Measurements from ENCODE around the gene RASGRP4. TPM values are rescaled to one million over a fixed set of nuclear protein-coding genes. Genes with fewer than 3 reads are reported as not detected.

RASGRP4 gene
- total RNA-seq, 1 experiment from 2014 or later: not detected

GRCh38 chr19:38433268-38433733, 7.3 kb upstream of the RASGRP4 start, which contains the start of gene RYR1:
TSS of gene RYR1 (plus strand) at chr19:38433691. CDS start at chr19:38433830, 139 bp downstream.
- POLR2A ChIA-PET: no interaction called here
- Histone ChIP-seq H3K4me3 (ENCODE audit: low read depth in 2 of 2, low read length in 2 of 2) (no peak within 1 kb of the TSS), H3K9me3 (ENCODE audit: control insufficient read depth, insufficient read depth, low read depth, low read length) (no peaks in the 10 kb centered on the region), H3K27me3 (ENCODE audit: control insufficient read depth, insufficient read depth, low read length) (no peaks in the 10 kb centered on the region), H3K4me1 (ENCODE audit: control insufficient read depth, insufficient read depth, low read length) (no peaks in the 10 kb centered on the region), H3K36me3 (ENCODE audit: control insufficient read depth, insufficient read depth, low read length) (no peaks in the 10 kb centered on the region), H3K27ac (ENCODE audit: low read length) (no peak within 1 kb of the TSS)
- peak; percentile 66; the same call in 1 of the 2 replicates for ATAC-seq
- CTCF ChIA-PET: no interaction called here
- in situ Hi-C loops (cut with HindIII; ENCODE audit: low pct_unique_long_range_greater_than_20kb, low sequenced_read_pairs): no loop called here
- BruUV-seq (replicated peaks): no TSS peak
- TF ChIP-seq SIN3A (IDR thresholded peaks at IDR 0.05; ENCODE audit: borderline replicate concordance, insufficient read depth, low read depth, low read length) (no peak), CTCF (IDR thresholded peaks at IDR 0.05) (no peak), POLR2AphosphoS5 (IDR thresholded peaks at IDR 0.05; ENCODE audit: low read depth, low read length) (no peak), TCF7L2 (IDR thresholded peaks at IDR 0.05; ENCODE audit: low read depth, low read length) (no peak), REST (IDR thresholded peaks at IDR 0.05; ENCODE audit: insufficient read depth in 1 of 2, low read depth in 2 of 2, low read length in 1 of 2) (no peak)
- intact Hi-C loops (cut with micrococcal nuclease; ENCODE audit: unreplicated experiment): no loop called here
- no peak for DNase-seq (ENCODE audit: low read depth, low spot score)

GRCh38 chr19:38430931-38431330, 4.9 kb upstream of the RASGRP4 start:
- Histone ChIP-seq H3K36me3 (ENCODE audit: control insufficient read depth, insufficient read depth, low read length) (no peaks in the 10 kb centered on the region), H3K27ac (ENCODE audit: low read length) (no peak overlapping the region), H3K4me3 (ENCODE audit: low read depth in 2 of 2, low read length in 2 of 2) (no peak overlapping the region), H3K9me3 (ENCODE audit: control insufficient read depth, insufficient read depth, low read depth, low read length) (no peaks in the 10 kb centered on the region), H3K27me3 (ENCODE audit: control insufficient read depth, insufficient read depth, low read length) (no peaks in the 10 kb centered on the region), H3K4me1 (ENCODE audit: control insufficient read depth, insufficient read depth, low read length) (no peaks in the 10 kb centered on the region)
- intact Hi-C loops (cut with micrococcal nuclease; ENCODE audit: unreplicated experiment): no loop called here
- in situ Hi-C loops (cut with HindIII; ENCODE audit: low pct_unique_long_range_greater_than_20kb, low sequenced_read_pairs): no loop called here
- ATAC-seq (no peak), DNase-seq (ENCODE audit: low read depth, low spot score) (no peak)
- ChIA-PET CTCF (no interaction called here), POLR2A (interaction anchor here (0.7 kb wide), 1 partner anchor 15 kb away, joined by 7 read pairs; no protein-coding TSS in a partner anchor)
- BruUV-seq (replicated peaks): no TSS peak
- TF ChIP-seq TCF7L2 (IDR thresholded peaks at IDR 0.05; ENCODE audit: low read depth, low read length) (no peak), SIN3A (IDR thresholded peaks at IDR 0.05; ENCODE audit: borderline replicate concordance, insufficient read depth, low read depth, low read length) (no peak), CTCF (IDR thresholded peaks at IDR 0.05) (no peak), POLR2AphosphoS5 (IDR thresholded peaks at IDR 0.05; ENCODE audit: low read depth, low read length) (no peak), REST (IDR thresholded peaks at IDR 0.05; ENCODE audit: insufficient read depth in 1 of 2, low read depth in 2 of 2, low read length in 1 of 2) (no peak)
